Measurements from ENCODE around the gene ZBP1. TPM values are rescaled to one million over a fixed set of nuclear protein-coding genes. Genes with fewer than 3 reads are reported as not detected.

ZBP1 gene
- total and polyA plus RNA-seq, 10 of the 15 experiments (the other 5 are each of a cell fraction or from before 2014, with no cell fraction given), result 0.93 to 10.6 (median 4.8) TPM

DNA sequence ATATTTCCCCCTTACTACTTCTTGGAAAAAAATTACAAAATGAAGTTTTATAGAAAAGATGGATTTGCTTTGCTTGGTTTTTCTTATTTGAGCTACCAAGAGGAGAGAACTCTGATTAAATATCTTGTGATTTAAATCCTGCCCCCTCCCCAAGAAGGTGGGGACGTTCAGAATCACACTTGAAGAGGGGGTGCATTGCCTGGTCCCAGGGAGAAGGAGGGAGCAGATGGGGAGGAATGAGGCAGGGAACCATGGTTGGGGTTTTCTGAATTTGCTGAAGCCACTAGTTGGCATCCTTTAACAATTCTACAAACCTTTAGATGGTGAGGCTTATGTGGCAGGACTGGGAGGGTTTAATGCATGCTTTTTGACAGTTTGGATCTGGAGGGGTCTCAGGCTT lies 53.8 kb downstream of the ZBP1 start:
- Histone ChIP-seq H3K27ac (ENCODE audit: control insufficient read depth, insufficient read depth) (no peak overlapping the region), H3K4me3 (no peak overlapping the region), H3K9ac (ENCODE audit: control insufficient read depth, insufficient read depth, low read length) (no peak overlapping the region), H3K27me3 (replicated peaks in 1 of 2; ENCODE audit: control insufficient read depth in 2 of 2, insufficient read depth in 2 of 2, low read length in 1 of 2) (peaks cover 0 to 5% of the 10 kb centered on the region in 2 experiments; a peak in 3 of 4 replicates), H3K79me2 (ENCODE audit: control insufficient read depth, insufficient read depth, low read length) (no peaks in the 10 kb centered on the region), H3K4me1 (ENCODE audit: control insufficient read depth, insufficient read depth, low read length) (no peaks in the 10 kb centered on the region), H4K20me1 (ENCODE audit: control insufficient read depth, insufficient read depth) (no peaks in the 10 kb centered on the region), H3K9me3 (replicated peaks; ENCODE audit: control insufficient read depth, insufficient read depth, low read length) (no peaks in the 10 kb centered on the region), H3K4me2 (ENCODE audit: control insufficient read depth, insufficient read depth) (no peak overlapping the region), H2AFZ (ENCODE audit: control insufficient read depth, low read depth, low read length) (no peak overlapping the region), H3K36me3 (ENCODE audit: control insufficient read depth in 2 of 2, insufficient read depth in 2 of 2, low read length in 1 of 2) (no peaks in the 10 kb centered on the region)
- no TSS peak for BruUV-seq (replicated peaks)
- TF ChIP-seq E2F8 (IDR thresholded peaks at IDR 0.05; ENCODE audit: low read depth, partially characterized antibody) (no peak), BMI1 (IDR thresholded peaks at IDR 0.05; ENCODE audit: borderline replicate concordance) (no peak), GATAD2B (conservative IDR thresholded peaks at IDR 0.05; ENCODE audit: low read depth) (no peak), ZSCAN29 (IDR thresholded peaks at IDR 0.05) (no peak), KLF5 (IDR thresholded peaks at IDR 0.05; ENCODE audit: partially characterized antibody) (no peak), NR2C1 (IDR thresholded peaks at IDR 0.05) (no peak), MYC (IDR thresholded peaks at IDR 0.05; ENCODE audit: insufficient read depth, insufficient read length, insufficient replicate concordance, low read length, severe bottlenecking) (no peak), ESRRA (IDR thresholded peaks at IDR 0.05; ENCODE audit: low read length) (no peak), ZNF217 (IDR thresholded peaks at IDR 0.05) (no peak), TAF1 (IDR thresholded peaks at IDR 0.05; ENCODE audit: borderline replicate concordance, low read depth, low read length) (no peak), PML (IDR thresholded peaks at IDR 0.05; ENCODE audit: low read length) (no peak), EP300 (IDR thresholded peaks at IDR 0.05; ENCODE audit: borderline replicate concordance in 1 of 2, control insufficient read depth in 1 of 2, low read depth in 2 of 2, low read length in 2 of 2) (no peak), PRDM15 (CRISPR knock-in tag; IDR thresholded peaks at IDR 0.05) (no peak)
- TF ChIP-seq, protein P1, sequence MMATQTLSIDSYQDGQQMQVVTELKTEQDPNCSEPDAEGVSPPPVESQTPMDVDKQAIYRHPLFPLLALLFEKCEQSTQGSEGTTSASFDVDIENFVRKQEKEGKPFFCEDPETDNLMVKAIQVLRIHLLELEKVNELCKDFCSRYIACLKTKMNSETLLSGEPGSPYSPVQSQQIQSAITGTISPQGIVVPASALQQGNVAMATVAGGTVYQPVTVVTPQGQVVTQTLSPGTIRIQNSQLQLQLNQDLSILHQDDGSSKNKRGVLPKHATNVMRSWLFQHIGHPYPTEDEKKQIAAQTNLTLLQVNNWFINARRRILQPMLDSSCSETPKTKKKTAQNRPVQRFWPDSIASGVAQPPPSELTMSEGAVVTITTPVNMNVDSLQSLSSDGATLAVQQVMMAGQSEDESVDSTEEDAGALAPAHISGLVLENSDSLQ (IDR thresholded peaks at IDR 0.05), result no peak
- in situ Hi-C loops (cut with MboI), result no loop called here
- FAIRE-seq, result no peak
- ChIA-PET POLR2A (no interaction called here), CTCF (interaction anchor here (1.3 to 1.5 kb wide), 2 partner anchors 15 to 50 kb away, joined by 4 to 5 read pairs; no protein-coding TSS in a partner anchor), RAD21 (ENCODE audit: unreplicated experiment) (no interaction called here), SMC1A (ENCODE audit: uncharacterized antibody, unreplicated experiment) (no interaction called here)
- no peak for ATAC-seq
- intact Hi-C loops (cut with micrococcal nuclease; ENCODE audit: unreplicated experiment), result no loop called here
- DNase-seq (ENCODE audit: low read depth, low spot score), result no peak
- WGBS (ENCODE audit: insufficient coverage, insufficient replicate concordance, low lambda C conversion rate, missing lambda C conversion rate), result 6% methylated on average over 1 of the region's 1 CpG
